HL-60 (cell line): Measurements from ENCODE around the gene IL1RL1.

Experiments
- GABPA ChIP-seq: IDR thresholded peaks from 2 replicates; pipeline ENCODE4 v1.6.1; 2012; ENCODE audit warnings: low read depth
- REST ChIP-seq: IDR thresholded peaks from 2 replicates; pipeline ENCODE4 v1.6.1; 2012; ENCODE audit warnings: low read depth; ENCODE audit not compliant: insufficient replicate concordance
- TF ChIP-seq, protein P1 (sequence below): IDR thresholded peaks from one replicate; pipeline ENCODE4 v1.5.1; 2011; ENCODE audit warnings: low read length, control low read depth, inconsistent platforms; ENCODE audit not compliant: insufficient read depth

GRCh38 chr2:102283996-102284395 lies 27.4 kb upstream of the IL1RL1 start:
- TF ChIP-seq, protein P1, sequence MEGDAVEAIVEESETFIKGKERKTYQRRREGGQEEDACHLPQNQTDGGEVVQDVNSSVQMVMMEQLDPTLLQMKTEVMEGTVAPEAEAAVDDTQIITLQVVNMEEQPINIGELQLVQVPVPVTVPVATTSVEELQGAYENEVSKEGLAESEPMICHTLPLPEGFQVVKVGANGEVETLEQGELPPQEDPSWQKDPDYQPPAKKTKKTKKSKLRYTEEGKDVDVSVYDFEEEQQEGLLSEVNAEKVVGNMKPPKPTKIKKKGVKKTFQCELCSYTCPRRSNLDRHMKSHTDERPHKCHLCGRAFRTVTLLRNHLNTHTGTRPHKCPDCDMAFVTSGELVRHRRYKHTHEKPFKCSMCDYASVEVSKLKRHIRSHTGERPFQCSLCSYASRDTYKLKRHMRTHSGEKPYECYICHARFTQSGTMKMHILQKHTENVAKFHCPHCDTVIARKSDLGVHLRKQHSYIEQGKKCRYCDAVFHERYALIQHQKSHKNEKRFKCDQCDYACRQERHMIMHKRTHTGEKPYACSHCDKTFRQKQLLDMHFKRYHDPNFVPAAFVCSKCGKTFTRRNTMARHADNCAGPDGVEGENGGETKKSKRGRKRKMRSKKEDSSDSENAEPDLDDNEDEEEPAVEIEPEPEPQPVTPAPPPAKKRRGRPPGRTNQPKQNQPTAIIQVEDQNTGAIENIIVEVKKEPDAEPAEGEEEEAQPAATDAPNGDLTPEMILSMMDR = no peak
- TF ChIP-seq GABPA (no peak), REST (no peak)
